ENCODE data around the gene ADAMTS6. TPM values are rescaled to one million over a fixed set of nuclear protein-coding genes. Genes with fewer than 3 reads are reported as not detected.

ADAMTS6 gene
- total RNA-seq, 5 donors from 2014 or later (not counting 1 experiment from before 2014, with no cell fraction given), result 2.0 to 5.3 (median 4.0) TPM

- Histone ChIP-seq H3K36me3 (ENCODE audit: control insufficient read depth in 2 of 2, extremely low read depth in 1 of 2, insufficient read depth in 1 of 2, low read length in 1 of 2) (no peaks in the 10 kb centered on the region), H3K27me3 (replicated peaks in 1 of 2; ENCODE audit: control insufficient read depth in 2 of 2, extremely low read depth in 1 of 2, insufficient read depth in 2 of 2, low read length in 1 of 2) (no peaks in the 10 kb centered on the region), H3K27ac (ENCODE audit: low read length) (no peak overlapping the region), H3K4me1 (ENCODE audit: control insufficient read depth in 1 of 2, extremely low read depth in 1 of 2, insufficient read depth in 2 of 2, low read length in 2 of 2) (no peaks in the 10 kb centered on the region), H3K4me3 (ENCODE audit: control insufficient read depth in 1 of 2, extremely low read depth in 1 of 2, low read length in 1 of 2) (no peak overlapping the region), H3K9me3 (no peaks in the 10 kb centered on the region)
- Mint-ChIP-seq H3K9me3 (no peaks in the 10 kb centered on the region), H3K27me3 (peaks cover 3 to 6% of the 10 kb centered on the region in 2 donors), H3K4me1 (no peaks in the 10 kb centered on the region), H3K4me3 (no peak overlapping the region), H3K36me3 (no peaks in the 10 kb centered on the region), H3K27ac (no peak overlapping the region)
- 100% methylated on average over 2 of the region's 5 CpGs for WGBS (ENCODE audit: insufficient coverage)
- POLR2A ChIA-PET, result interaction anchor here (0.6 kb wide), 3 partner anchors 40 to 240 kb away, joined by 3 to 7 read pairs (median 3); no protein-coding TSS in a partner anchor
- ATAC-seq (replicated peaks in 1 of 4) (no peak), DNase-seq (no peak)
- CTCF ChIA-PET, result interaction anchor here in 1 of 2 donors (0.6 kb wide), 1 partner anchor 565 kb away, joined by 3 read pairs; no protein-coding TSS in a partner anchor
These were observed 283.9 kb downstream of the ADAMTS6 start for GRCh38 chr5:65197531-65198455.

DNA sequence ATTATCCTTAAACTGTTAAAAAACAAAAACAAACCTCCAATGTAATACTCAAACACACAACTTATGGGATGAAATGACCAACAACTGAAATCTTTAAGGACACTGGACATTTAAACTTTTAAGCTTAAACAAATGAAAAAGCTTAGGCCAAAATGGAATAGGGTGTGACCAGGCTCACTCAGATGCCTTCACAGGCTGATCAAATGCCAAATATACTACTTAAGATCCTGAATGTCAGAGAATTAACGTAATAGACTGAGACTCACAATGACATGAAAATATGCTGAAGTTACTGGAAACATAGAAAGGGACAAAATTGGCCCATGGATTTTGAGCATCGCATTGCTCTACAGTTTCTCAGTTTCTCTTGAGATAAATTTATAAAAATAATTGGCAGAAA lies 286.8 kb downstream of the ADAMTS6 start:
- H3K27me3 Mint-ChIP-seq, result no peaks in the 10 kb centered on the region
- H3K4me1 Mint-ChIP-seq, result no peaks in the 10 kb centered on the region
- H3K36me3 Mint-ChIP-seq, result no peaks in the 10 kb centered on the region
- no peak for DNase-seq
- no peak overlapping the region for H3K27ac Mint-ChIP-seq
- H3K4me1 ChIP-seq (ENCODE audit: control insufficient read depth in 1 of 2, extremely low read depth in 1 of 2, insufficient read depth in 2 of 2, low read length in 2 of 2), result no peaks in the 10 kb centered on the region
- no peak overlapping the region for H3K4me3 Mint-ChIP-seq
- POLR2A ChIA-PET, result interaction anchor here in 1 of 2 donors (0.6 kb wide), 2 partner anchors 18 to 492 kb away, joined by 4 to 5 read pairs; no protein-coding TSS in a partner anchor
- H3K36me3 ChIP-seq (ENCODE audit: control insufficient read depth in 2 of 2, extremely low read depth in 1 of 2, insufficient read depth in 1 of 2, low read length in 1 of 2), result no peaks in the 10 kb centered on the region
- H3K27ac ChIP-seq (ENCODE audit: low read length), result no peak overlapping the region
- H3K27me3 ChIP-seq (replicated peaks in 1 of 2; ENCODE audit: control insufficient read depth in 2 of 2, extremely low read depth in 1 of 2, insufficient read depth in 2 of 2, low read length in 1 of 2), result no peaks in the 10 kb centered on the region
- CTCF ChIA-PET, result no interaction called here
- WGBS (ENCODE audit: insufficient coverage), result no CpG with 5 or more reads among the region's 2 CpGs
- ATAC-seq (replicated peaks in 1 of 4), result no peak
- H3K9me3 Mint-ChIP-seq, result no peaks in the 10 kb centered on the region
- H3K9me3 ChIP-seq, result no peaks in the 10 kb centered on the region
- no peak overlapping the region for H3K4me3 ChIP-seq (ENCODE audit: control insufficient read depth in 1 of 2, extremely low read depth in 1 of 2, low read length in 1 of 2)

GRCh38 chr5:65192331-65192730 lies 289.4 kb downstream of the ADAMTS6 start:
- POLR2A ChIA-PET, result no interaction called here
- no peaks in the 10 kb centered on the region for H3K9me3 ChIP-seq
- no CpG with 5 or more reads among the region's 1 CpG for WGBS (ENCODE audit: insufficient coverage)

DNA sequence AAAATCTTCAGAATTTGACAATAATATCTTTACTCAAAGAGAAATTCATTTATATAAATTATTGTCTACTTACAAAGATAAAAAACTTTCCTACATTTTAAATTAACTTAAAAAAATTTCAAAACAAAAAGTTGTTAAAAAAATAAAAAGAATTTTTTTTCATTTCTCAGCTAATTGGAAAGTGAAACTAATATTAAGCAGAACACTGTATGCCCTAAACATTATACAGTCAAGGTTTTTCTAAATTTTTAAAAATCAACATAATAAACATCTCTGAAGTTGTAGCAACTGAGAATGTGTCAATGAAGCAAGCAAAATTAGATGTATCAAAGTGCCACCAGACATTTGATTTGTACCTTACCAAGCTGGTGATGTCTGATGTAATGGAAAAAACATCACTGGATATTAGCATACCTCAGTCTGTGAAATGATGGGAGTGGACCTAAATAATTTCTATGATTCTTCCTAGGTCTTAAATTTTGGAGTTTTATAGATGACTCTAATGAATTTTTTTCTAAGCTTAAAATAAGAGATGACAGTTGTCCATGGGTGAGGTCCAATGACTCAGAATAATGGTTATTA lies 290.1 kb downstream of the ADAMTS6 start:
- no peaks in the 10 kb centered on the region for H3K27me3 ChIP-seq (replicated peaks in 1 of 2; ENCODE audit: control insufficient read depth in 2 of 2, extremely low read depth in 1 of 2, insufficient read depth in 2 of 2, low read length in 1 of 2)
- ATAC-seq (replicated peaks in 1 of 4), result no peak
- ChIA-PET CTCF (no interaction called here), POLR2A (interaction anchor here in 1 of 2 donors (0.6 kb wide), 1 partner anchor 291 kb away, joined by 3 read pairs; no protein-coding TSS in a partner anchor)
- H3K27me3 Mint-ChIP-seq, result peaks cover 0 to 2% of the 10 kb centered on the region in 2 donors
- H3K36me3 Mint-ChIP-seq, result peaks cover 3% of the 10 kb centered on the region
- H3K4me3 Mint-ChIP-seq, result no peak overlapping the region
- H3K9me3 ChIP-seq, result no peaks in the 10 kb centered on the region
- no peak overlapping the region for H3K27ac Mint-ChIP-seq
- no peak overlapping the region for H3K27ac ChIP-seq (ENCODE audit: low read length)
- peaks cover 0 to 8% (median 0%) of the 10 kb centered on the region in 3 donors for H3K4me1 Mint-ChIP-seq
- H3K4me1 ChIP-seq (ENCODE audit: control insufficient read depth in 1 of 2, extremely low read depth in 1 of 2, insufficient read depth in 2 of 2, low read length in 2 of 2), result peaks cover 0 to 6% of the 10 kb centered on the region in 2 experiments
- no peak for DNase-seq
- no peak overlapping the region for H3K4me3 ChIP-seq (ENCODE audit: control insufficient read depth in 1 of 2, extremely low read depth in 1 of 2, low read length in 1 of 2)
- no peaks in the 10 kb centered on the region for H3K9me3 Mint-ChIP-seq
- H3K36me3 ChIP-seq (ENCODE audit: control insufficient read depth in 2 of 2, extremely low read depth in 1 of 2, insufficient read depth in 1 of 2, low read length in 1 of 2), result no peaks in the 10 kb centered on the region

More at GRCh38 chr5:65192331-65192730, 289.4 kb downstream of the ADAMTS6 start:
- CTCF ChIA-PET, result no interaction called here
- H3K4me1 Mint-ChIP-seq, result peaks cover 0 to 2% (median 0%) of the 10 kb centered on the region in 3 donors
- no peak overlapping the region for H3K27ac Mint-ChIP-seq
- no peaks in the 10 kb centered on the region for H3K27me3 ChIP-seq (replicated peaks in 1 of 2; ENCODE audit: control insufficient read depth in 2 of 2, extremely low read depth in 1 of 2, insufficient read depth in 2 of 2, low read length in 1 of 2)
- ATAC-seq (replicated peaks in 1 of 4) (no peak), DNase-seq (no peak)
- H3K36me3 ChIP-seq (ENCODE audit: control insufficient read depth in 2 of 2, extremely low read depth in 1 of 2, insufficient read depth in 1 of 2, low read length in 1 of 2), result no peaks in the 10 kb centered on the region
- no peaks in the 10 kb centered on the region for H3K9me3 Mint-ChIP-seq
- H3K4me3 ChIP-seq (ENCODE audit: control insufficient read depth in 1 of 2, extremely low read depth in 1 of 2, low read length in 1 of 2), result no peak overlapping the region
- peaks cover 0 to 2% of the 10 kb centered on the region in 2 donors for H3K27me3 Mint-ChIP-seq
- peaks cover 3% of the 10 kb centered on the region for H3K36me3 Mint-ChIP-seq
- H3K27ac ChIP-seq (ENCODE audit: low read length), result no peak overlapping the region
- no peaks in the 10 kb centered on the region for H3K4me1 ChIP-seq (ENCODE audit: control insufficient read depth in 1 of 2, extremely low read depth in 1 of 2, insufficient read depth in 2 of 2, low read length in 2 of 2)
- H3K4me3 Mint-ChIP-seq, result no peak overlapping the region

DNA sequence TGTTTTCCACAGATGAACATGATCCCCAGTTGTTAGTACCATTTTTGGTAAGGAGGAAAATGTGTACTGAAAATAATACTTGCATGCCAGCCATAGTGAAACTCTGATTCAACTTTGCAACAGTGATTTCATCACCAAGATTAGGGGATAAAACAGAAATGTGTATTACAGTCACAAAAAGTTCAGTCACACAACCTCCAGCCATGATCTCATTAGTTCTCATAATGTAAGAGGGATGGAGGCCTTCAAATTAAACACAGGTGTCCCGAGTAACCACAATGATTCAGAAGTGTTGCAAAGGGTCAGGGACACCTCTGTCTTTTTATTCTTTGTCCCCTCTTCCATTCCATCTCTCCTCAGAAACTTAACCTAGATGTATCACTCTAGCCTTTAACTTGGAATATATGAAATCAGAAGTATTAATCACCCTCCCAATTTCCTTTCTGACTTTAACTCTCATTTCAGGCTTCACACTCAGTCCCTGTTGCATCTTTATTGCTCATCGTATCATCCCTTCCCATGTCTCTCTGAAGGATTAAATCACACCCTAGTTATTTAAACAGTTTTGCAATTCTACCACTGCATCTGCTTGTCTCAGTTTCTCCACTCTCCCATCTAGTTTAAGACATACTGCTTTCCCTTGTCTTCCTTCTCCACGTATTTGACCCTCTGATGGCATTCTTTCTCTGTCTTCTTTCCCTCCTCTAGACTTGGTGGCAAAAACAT lies 291.2 kb downstream of the ADAMTS6 start:
- peaks cover 0 to 2% of the 10 kb centered on the region in 2 donors for H3K27me3 Mint-ChIP-seq
- no peak for DNase-seq

DNA sequence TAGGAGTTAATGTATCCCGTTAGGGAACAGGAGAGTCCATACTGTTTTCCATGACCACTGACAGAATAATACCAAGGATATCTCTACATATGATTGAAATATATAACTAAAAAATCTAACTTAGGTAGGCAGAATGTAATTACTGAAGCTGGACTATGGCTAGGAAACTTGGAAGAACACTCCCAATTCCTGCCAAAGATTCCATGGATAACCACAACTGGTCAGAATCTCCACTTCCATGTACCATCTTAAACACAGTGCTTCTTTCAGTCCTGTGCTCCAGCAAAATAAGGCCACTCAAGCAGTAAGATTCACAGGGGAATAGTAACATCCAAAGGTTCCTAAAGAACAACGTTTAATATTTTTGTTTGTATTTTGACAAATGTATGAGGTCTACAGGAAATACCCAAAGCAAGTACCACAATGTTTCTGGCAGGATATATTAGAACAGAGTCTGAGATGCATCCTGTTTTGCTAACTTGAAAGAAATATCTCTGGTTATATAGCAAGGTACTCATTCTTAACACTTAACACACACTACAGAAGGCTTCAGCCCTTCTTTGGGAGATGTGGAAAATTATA lies 295.0 kb downstream of the ADAMTS6 start:
- Mint-ChIP-seq H3K27ac (no peak overlapping the region), H3K27me3 (peaks cover 0 to 2% of the 10 kb centered on the region in 2 donors), H3K4me3 (no peak overlapping the region), H3K4me1 (peaks cover 0 to 11% (median 0%) of the 10 kb centered on the region in 3 donors), H3K9me3 (no peaks in the 10 kb centered on the region), H3K36me3 (peaks cover 3% of the 10 kb centered on the region)
- Histone ChIP-seq H3K4me1 (ENCODE audit: control insufficient read depth in 1 of 2, extremely low read depth in 1 of 2, insufficient read depth in 2 of 2, low read length in 2 of 2) (peaks cover 0 to 7% of the 10 kb centered on the region in 2 experiments), H3K27ac (ENCODE audit: low read length) (no peak overlapping the region), H3K9me3 (no peaks in the 10 kb centered on the region), H3K4me3 (ENCODE audit: control insufficient read depth in 1 of 2, extremely low read depth in 1 of 2, low read length in 1 of 2) (no peak overlapping the region), H3K27me3 (replicated peaks in 1 of 2; ENCODE audit: control insufficient read depth in 2 of 2, extremely low read depth in 1 of 2, insufficient read depth in 2 of 2, low read length in 1 of 2) (no peaks in the 10 kb centered on the region), H3K36me3 (ENCODE audit: control insufficient read depth in 2 of 2, extremely low read depth in 1 of 2, insufficient read depth in 1 of 2, low read length in 1 of 2) (no peaks in the 10 kb centered on the region)
- CTCF ChIA-PET, result no interaction called here
- no CpG with 5 or more reads among the region's 2 CpGs for WGBS (ENCODE audit: insufficient coverage)
- ATAC-seq (replicated peaks in 1 of 4) (peak in 1 of 4 experiments; percentile 56), DNase-seq (no peak)
- POLR2A ChIA-PET, result no interaction called here

More for the DNA sequence above, 291.2 kb downstream of the ADAMTS6 start:
- H3K9me3 Mint-ChIP-seq, result no peaks in the 10 kb centered on the region
- H3K36me3 ChIP-seq (ENCODE audit: control insufficient read depth in 2 of 2, extremely low read depth in 1 of 2, insufficient read depth in 1 of 2, low read length in 1 of 2), result no peaks in the 10 kb centered on the region
- H3K27me3 ChIP-seq (replicated peaks in 1 of 2; ENCODE audit: control insufficient read depth in 2 of 2, extremely low read depth in 1 of 2, insufficient read depth in 2 of 2, low read length in 1 of 2), result no peaks in the 10 kb centered on the region
- no peak overlapping the region for H3K4me3 Mint-ChIP-seq
- peaks cover 3% of the 10 kb centered on the region for H3K36me3 Mint-ChIP-seq
- ChIA-PET CTCF (no interaction called here), POLR2A (interaction anchor here in 1 of 2 donors (0.6 kb wide), 1 partner anchor 292 kb away, joined by 3 read pairs; no protein-coding TSS in a partner anchor)
- peaks cover 0 to 11% (median 0%) of the 10 kb centered on the region in 3 donors for H3K4me1 Mint-ChIP-seq
- H3K27ac ChIP-seq (ENCODE audit: low read length), result no peak overlapping the region
- H3K4me1 ChIP-seq (ENCODE audit: control insufficient read depth in 1 of 2, extremely low read depth in 1 of 2, insufficient read depth in 2 of 2, low read length in 2 of 2), result peaks cover 0 to 7% of the 10 kb centered on the region in 2 experiments
- WGBS (ENCODE audit: insufficient coverage), result 55% methylated on average over 2 of the region's 3 CpGs
- no peak overlapping the region for H3K4me3 ChIP-seq (ENCODE audit: control insufficient read depth in 1 of 2, extremely low read depth in 1 of 2, low read length in 1 of 2)
- ATAC-seq (replicated peaks in 1 of 4), result no peak
- no peaks in the 10 kb centered on the region for H3K9me3 ChIP-seq
- H3K27ac Mint-ChIP-seq, result no peak overlapping the region
